HG03442 (cell line): Measurements from ENCODE around the gene MEF2D.

ENCODE experiments used
- ATAC-seq: cut with Tn5 transposase; IDR thresholded peaks from one replicate; pipeline ENCODE4 v1.9.1; 2021; ENCODE audit warnings: mild to moderate bottlenecking, moderate library complexity; ENCODE audit not compliant: unreplicated experiment

The MEF2D gene

GRCh38 chr1:156489166-156489934 lies 11.2 kb downstream of the MEF2D start:
- ATAC-seq, result no peak

- peak; percentile 55 for ATAC-seq
Observed at GRCh38 chr1:156488566-156489165, 11.9 kb downstream of the MEF2D start.

GRCh38 chr1:156487862-156488261 lies 12.7 kb downstream of the MEF2D start:
- peak; percentile 32 for ATAC-seq

- no peak for ATAC-seq
Observed at GRCh38 chr1:156486421-156487344, 13.9 kb downstream of the MEF2D start.

- no peak for ATAC-seq
Observed at GRCh38 chr1:156485984-156486383, 14.6 kb downstream of the MEF2D start.

- ATAC-seq, result no peak
Observed at GRCh38 chr1:156484480-156485058, 16.0 kb downstream of the MEF2D start.

- no peak for ATAC-seq
Observed at GRCh38 chr1:156483397-156483796, 17.2 kb downstream of the MEF2D start.

GRCh38 chr1:156482276-156482675 lies 18.3 kb downstream of the MEF2D start:
- ATAC-seq, result no peak

GRCh38 chr1:156481527-156481926 lies 19.0 kb downstream of the MEF2D start:
- no peak for ATAC-seq

- ATAC-seq, result peak; percentile 58
Observed at GRCh38 chr1:156480411-156481192, 20.0 kb downstream of the MEF2D start.

- no peak for ATAC-seq
Observed at GRCh38 chr1:156480016-156480370, 20.6 kb downstream of the MEF2D start.

GRCh38 chr1:156479093-156480015 lies 21.2 kb downstream of the MEF2D start:
- ATAC-seq, result no peak

- ATAC-seq, result no peak
Observed at GRCh38 chr1:156478250-156478627, 22.3 kb downstream of the MEF2D start.

- no peak for ATAC-seq
Observed at GRCh38 chr1:156477526-156478249, 22.9 kb downstream of the MEF2D start.

GRCh38 chr1:156476501-156477298 lies 23.9 kb downstream of the MEF2D start:
- no peak for ATAC-seq

- no peak for ATAC-seq
Observed at GRCh38 chr1:156475568-156476500, 24.7 kb downstream of the MEF2D start.

- no peak for ATAC-seq
Observed at GRCh38 chr1:156474966-156475365, 25.6 kb downstream of the MEF2D start.
